ENCODE data around the gene ZNF619.

ZNF619 gene

DNA sequence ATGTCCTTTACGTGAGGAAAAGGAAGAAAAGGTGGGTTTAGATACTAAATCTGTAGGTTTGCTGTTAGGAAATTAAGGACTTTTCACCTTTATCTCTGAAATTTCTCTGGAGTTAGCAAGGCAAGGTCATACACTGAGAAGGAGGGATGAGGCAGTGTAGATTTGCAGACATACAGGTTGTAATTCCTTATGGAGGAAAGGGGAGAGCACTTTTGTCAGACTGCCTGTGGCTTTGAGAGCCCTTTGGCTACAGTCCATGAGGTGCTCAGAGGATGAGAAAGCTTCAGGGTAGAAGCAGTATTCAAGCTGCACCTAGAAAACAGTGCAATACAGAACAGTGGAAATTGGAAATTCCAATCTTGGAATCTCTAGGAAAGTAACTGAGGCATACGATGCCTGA lies 11.5 kb upstream of the ZNF619 start:
- DNase-seq (ENCODE audit: low spot score) = no peak

DNA sequence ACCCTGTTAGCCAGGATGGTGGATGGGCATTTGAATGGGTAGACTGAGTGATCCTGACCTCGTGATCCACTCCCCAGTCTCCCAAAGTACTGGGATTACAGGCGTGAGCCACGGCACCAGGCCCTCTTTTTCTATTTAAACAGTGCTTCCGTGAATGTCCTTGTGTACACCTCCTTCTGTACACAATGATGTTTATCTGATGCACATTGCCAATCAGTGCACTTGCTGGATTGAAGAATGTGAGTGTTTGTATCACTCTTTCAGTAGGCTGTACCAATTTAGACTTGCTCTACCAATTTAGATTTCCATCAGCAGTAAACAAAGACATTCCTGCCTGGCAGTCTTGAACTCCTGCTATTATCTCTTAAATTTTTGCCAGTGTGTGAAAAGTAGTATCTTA lies 8.9 kb upstream of the ZNF619 start:
- DNase-seq (ENCODE audit: low spot score) = no peak

DNA sequence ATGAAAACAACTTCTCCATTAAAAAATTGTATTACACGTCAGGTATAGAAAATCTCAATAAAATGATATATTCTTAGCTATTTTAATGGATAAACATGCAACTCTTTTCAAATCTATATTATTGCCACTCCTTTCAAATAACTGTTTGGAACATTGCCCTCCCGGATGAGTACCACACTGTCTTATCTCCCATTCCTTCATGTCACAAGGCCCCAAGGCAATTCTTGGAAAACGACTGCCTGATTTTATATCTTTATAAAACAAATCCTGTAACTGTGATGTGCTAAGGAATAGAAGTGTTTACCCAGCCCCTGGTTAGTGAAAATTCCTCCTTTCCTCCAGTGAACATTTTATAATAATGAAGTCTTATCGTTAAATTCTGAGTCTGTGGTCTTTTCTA lies 6.2 kb upstream of the ZNF619 start:
- no peak for DNase-seq (ENCODE audit: low spot score)

DNA sequence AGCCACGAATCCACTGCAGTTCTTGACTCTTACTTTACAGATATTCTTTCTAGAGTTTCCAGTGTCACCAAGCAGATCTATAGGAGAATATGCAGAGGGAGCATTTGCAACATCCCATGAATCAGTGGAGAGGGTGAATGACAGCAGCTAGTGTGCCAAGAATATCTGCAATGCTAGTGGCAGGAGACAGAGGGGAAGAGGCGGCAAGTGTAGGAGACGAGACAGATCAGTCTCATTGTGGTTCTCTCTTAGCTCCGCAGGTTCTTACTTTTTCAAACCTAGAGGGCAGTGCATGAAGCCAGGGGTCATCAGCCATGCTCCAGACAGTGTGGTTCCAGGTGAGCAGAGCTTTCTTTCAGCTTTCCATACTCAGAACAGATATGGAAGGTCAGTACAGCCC lies 744 bp downstream of the ZNF619 start:
- no peak for DNase-seq (ENCODE audit: low spot score)

DNA sequence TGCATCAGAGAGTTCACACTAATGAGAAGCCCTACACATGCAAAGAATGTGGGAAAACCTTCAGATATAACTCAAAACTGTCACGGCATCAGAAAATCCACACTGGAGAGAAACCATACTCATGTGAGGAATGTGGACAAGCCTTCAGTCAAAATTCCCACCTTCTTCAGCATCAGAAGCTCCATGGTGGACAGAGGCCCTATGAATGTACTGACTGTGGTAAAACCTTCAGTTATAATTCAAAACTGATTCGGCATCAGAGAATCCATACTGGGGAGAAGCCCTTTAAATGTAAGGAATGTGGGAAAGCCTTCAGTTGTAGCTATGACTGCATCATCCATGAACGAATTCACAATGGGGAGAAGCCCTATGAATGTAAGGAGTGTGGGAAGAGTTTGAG lies 10.2 kb downstream of the ZNF619 start:
- no peak for DNase-seq (ENCODE audit: low spot score)

DNA sequence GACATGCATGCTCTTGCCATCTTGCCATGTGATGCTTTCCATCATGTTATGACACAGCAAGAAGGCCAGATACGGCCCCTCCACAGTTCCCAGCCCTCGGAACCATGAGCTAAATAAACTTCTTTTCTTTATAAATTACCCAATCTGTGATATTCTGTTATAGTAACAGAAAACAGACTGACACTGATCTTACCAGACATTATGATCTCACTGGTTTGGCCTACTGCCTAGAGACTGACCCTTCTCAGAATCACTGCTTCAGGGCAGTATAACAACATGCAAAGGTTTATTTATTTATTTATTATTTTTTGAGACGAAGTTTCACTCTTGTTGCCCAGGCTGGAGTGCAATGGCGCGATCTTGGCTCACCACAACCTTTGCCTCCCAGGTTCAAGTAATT lies 14.0 kb downstream of the ZNF619 start:
- no peak for DNase-seq (ENCODE audit: low spot score)

DNA sequence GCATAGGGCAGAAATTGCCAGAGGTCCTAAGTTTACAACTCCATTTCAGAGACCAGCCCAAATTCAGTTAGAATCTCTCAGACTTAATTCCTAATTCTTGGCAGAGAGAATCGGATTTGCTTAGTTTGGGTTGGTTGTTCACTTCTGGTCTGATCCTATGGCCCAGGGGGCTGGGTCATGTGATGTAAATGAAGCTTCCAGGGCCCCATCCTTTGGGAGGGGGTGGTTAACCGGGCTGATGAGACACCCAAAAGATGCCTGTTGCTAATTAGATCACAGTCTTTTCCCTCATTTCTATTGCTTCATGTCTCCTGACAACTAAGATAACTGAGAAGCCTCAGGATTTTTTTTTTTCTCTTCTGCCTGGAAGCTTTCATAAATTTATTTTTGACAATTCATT lies 17.8 kb downstream of the ZNF619 start:
- DNase-seq (ENCODE audit: low spot score) = no peak

- DNase-seq (ENCODE audit: low spot score) = no peak
Measured at GRCh38 chr3:40497288-40497687, 20.4 kb downstream of the ZNF619 start.

DNA sequence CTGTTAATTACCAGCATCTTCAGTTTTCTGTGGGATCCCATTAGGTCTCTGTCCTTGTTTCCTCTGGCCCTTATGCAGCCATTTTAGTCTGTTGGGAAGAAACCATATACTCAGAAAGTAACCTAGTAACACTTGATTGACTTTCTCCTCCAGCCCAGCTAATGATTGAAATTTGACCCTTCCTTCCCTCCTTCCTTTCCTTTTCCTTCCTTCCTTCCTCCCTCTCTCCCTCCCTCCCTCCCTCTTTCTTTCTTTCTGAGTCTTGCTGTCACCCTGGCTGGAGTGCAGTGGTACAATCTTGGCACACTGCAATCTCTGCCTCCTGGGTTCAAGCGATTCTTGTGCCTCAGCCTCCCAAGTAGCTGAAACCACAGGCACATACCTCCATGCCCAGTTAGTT lies 23.0 kb downstream of the ZNF619 start:
- DNase-seq (ENCODE audit: low spot score) = no peak

DNA sequence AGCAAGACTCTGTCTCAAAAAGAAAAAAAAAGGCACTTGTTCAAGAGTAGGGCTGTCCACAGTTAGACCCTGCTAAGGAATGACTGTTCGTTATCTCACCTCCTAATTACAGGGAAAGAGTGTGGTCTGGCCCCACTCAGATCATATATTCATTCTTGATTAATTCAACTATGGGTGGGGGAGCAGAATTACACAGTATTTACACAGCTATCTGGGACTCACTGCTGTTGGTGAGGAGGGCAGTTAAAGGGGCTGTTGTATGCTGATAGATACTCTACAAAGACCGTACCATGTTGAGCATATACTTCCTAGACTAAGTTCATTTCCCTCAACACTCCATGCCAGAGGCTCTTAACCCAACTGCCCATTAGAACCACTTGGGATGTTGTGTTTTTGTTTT lies 25.1 kb downstream of the ZNF619 start:
- DNase-seq (ENCODE audit: low spot score) = no peak

DNA sequence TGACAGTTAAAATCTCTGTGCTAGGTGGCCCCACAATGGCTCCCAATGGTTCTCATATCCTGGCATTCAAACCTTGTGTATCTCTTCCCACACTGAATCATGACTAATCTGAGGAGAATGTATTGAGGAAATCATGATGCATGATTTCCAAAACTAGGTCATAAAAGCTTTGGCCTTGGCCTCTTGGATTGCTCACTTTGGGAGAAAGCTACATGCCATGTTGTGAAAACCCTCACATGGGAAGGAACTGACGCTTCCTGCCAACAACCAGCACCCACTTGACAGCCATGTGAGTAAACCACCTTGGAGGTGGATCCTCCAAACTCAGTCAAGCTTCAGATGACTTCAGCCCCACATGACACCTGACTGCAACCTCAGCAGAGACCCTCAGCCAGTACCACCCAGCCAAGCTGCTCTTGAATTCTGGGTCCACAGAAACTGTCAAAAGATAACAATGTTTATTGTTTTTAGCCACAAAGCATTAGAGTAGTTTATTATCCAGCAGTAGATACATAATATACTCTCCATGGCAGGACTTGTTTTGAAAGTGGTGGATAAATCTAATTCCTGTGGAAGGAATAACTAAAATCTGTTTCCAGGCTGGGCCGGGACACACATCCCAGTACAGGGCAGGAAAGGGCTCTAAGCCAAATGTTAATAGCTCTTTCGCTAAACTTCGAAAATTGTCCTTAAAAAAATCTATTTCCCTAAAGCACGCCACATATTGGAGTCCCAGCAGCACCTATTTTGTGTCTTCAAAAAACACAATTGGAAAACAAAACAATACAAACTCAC lies 27.9 kb downstream of the ZNF619 start:
- no peak for DNase-seq (ENCODE audit: low spot score)

DNA sequence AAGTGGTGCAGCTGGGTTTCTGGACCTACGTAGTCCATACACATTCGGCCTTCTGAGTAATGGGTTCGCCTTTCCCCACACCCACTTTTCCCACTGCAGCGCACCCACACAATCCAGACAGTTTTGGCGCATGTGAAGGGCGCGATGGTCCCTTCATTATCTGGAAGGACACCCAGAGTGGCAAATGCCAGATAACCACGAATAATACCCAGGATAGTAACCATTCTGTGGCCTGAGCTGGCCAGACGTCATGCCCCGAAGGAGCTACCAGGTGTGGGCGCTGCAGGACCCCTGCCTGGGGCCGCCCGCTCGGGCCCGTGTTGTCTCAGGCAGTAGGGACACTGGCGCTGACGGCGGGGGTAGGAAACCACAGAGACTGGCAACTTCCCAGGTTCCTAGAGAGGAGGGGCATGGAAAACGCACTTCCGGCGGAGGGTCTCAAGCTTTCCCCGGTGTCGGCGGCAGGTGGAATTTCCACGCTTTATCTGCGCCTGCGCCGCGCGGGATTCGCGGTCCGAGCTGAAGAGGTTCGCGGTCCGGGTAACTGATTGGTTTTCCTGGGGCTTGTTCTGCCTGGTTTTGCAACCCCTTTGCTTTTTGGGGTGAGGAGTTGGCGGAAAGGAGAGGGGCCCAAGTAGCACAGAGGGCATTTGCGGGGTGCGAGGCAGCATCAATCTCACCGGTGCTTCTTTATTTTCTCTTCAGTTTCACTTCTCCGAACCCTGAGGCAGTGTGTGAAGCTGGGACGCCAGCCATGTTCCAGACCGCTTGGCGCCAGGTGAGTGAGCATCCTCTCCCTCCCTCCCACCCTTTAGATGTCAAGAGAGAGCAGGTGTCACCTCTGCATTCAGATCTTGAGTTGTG lies 28.9 kb downstream of the ZNF619 start, which contains the start of gene ZNF620:
TSS of gene ZNF620 (plus strand) at position 441 of the 864 bp plus-strand sequence. CDS start at position 755, 314 bp downstream.
- peak; percentile 59 for DNase-seq (ENCODE audit: low spot score)

- no peak for DNase-seq (ENCODE audit: low spot score)
Measured at GRCh38 chr3:40511031-40511718, 34.3 kb downstream of the ZNF619 start.

DNA sequence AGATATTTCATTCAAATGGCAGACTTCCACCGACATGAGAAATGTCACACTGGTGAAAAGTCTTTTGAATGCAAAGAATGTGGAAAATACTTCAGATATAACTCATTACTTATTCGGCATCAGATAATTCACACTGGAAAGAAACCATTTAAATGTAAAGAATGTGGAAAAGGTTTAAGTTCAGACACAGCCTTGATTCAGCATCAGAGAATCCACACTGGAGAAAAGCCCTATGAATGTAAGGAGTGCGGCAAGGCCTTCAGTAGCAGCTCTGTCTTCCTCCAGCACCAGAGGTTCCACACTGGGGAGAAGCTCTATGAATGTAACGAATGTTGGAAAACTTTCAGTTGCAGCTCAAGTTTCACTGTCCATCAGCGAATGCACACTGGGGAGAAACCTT lies 39.3 kb downstream of the ZNF619 start:
- no peak for DNase-seq (ENCODE audit: low spot score)

- DNase-seq (ENCODE audit: low spot score) = no peak
Measured at GRCh38 chr3:40518067-40518466, 41.1 kb downstream of the ZNF619 start.

GRCh38 chr3:40518848-40519247 lies 41.9 kb downstream of the ZNF619 start:
- DNase-seq (ENCODE audit: low spot score) = no peak

GRCh38 chr3:40521254-40521653 lies 44.3 kb downstream of the ZNF619 start:
- DNase-seq (ENCODE audit: low spot score) = no peak

- no peak for DNase-seq (ENCODE audit: low spot score)
Measured at GRCh38 chr3:40523781-40524180, 46.9 kb downstream of the ZNF619 start.

- no peak for DNase-seq (ENCODE audit: low spot score)
Measured at GRCh38 chr3:40524222-40524567, 47.3 kb downstream of the ZNF619 start.

- DNase-seq (ENCODE audit: low spot score) = peak; percentile 88
Measured at GRCh38 chr3:40524568-40525285, 47.8 kb downstream of the ZNF619 start, which contains the start of gene ZNF621. Gene ZNF621 (plus strand): TSS chr3:40524960. CDS start chr3:40525841, 881 bp downstream.

GRCh38 chr3:40528426-40528825 lies 51.5 kb downstream of the ZNF619 start:
- no peak for DNase-seq (ENCODE audit: low spot score)

DNA sequence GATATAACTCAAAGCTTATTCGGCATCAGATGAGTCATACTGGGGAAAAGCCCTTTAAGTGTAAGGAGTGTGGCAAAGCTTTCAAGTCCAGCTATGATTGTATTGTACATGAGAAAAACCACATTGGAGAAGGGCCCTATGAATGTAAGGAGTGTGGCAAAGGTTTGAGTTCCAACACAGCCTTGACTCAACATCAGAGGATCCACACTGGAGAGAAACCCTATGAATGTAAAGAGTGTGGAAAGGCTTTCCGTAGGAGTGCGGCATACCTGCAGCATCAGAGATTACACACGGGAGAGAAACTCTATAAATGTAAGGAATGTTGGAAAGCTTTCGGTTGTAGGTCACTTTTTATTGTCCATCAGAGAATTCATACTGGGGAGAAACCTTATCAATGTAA lies 55.3 kb downstream of the ZNF619 start:
- no peak for DNase-seq (ENCODE audit: low spot score)
